HFFc6 (cell line): ENCODE measurements around the gene BBC3. TPM values are rescaled to one million over a fixed set of nuclear protein-coding genes. Genes with fewer than 3 reads are reported as not detected.
"Not testable (repeated sequence)": the region's sequence is repeated elsewhere in the genome, so short reads cannot be mapped to it uniquely, and the experiment has no call there.

Experiments
- DNase-seq: peaks from one replicate; pipeline ENCODE4 v3.0.0-alpha.2; 2018
- H3K27ac Mint-ChIP-seq: 2 replicates; pipeline ENCODE4 v1.8.0; 2020; ENCODE audit warnings: mild to moderate bottlenecking, mixed read lengths
- H3K27me3 Mint-ChIP-seq: 2 replicates; pipeline ENCODE4 v1.8.0; 2021; ENCODE audit warnings: mild to moderate bottlenecking, moderate library complexity, mixed read lengths; ENCODE audit not compliant: insufficient read depth
- H3K36me3 Mint-ChIP-seq: 2 replicates; pipeline ENCODE4 v1.8.0; 2021; ENCODE audit warnings: low read depth, mixed read lengths
- H3K4me1 Mint-ChIP-seq: 2 replicates; pipeline ENCODE4 v1.8.0; 2020; ENCODE audit warnings: low read depth, mixed read lengths
- H3K4me3 Mint-ChIP-seq: 2 replicates; pipeline ENCODE4 v1.8.0; 2020; ENCODE audit warnings: mild to moderate bottlenecking, moderate library complexity, mixed read lengths
- H3K9me3 Mint-ChIP-seq: 2 replicates; pipeline ENCODE4 v1.8.0; 2020; ENCODE audit warnings: mild to moderate bottlenecking, mixed read lengths
- total RNA-seq, 6 experiments: library from RNA; stranded (reverse); fragmentation: NEBNext Ultra II Directional; extraction: Animal tissue kit (Norgen Biotek cat#: 25700); gene quantifications; 2 replicates in 1 of 6; 3 replicates in 5 of 6; pipeline ENCODE4 v1.2.3, GENCODE V29; 2021
- TF ChIP-seq, protein P1 (sequence below): fragments of 200-600 bp; sonication (generic); IDR thresholded peaks from 2 replicates; pipeline ENCODE4 v1.5.0; 2021; ENCODE audit warnings: antibody characterized with exemption, mild to moderate bottlenecking

BBC3 gene
- total RNA-seq, 6 experiments from 2014 or later: 8.6 to 10.9 (median 9.6) TPM

DNA sequence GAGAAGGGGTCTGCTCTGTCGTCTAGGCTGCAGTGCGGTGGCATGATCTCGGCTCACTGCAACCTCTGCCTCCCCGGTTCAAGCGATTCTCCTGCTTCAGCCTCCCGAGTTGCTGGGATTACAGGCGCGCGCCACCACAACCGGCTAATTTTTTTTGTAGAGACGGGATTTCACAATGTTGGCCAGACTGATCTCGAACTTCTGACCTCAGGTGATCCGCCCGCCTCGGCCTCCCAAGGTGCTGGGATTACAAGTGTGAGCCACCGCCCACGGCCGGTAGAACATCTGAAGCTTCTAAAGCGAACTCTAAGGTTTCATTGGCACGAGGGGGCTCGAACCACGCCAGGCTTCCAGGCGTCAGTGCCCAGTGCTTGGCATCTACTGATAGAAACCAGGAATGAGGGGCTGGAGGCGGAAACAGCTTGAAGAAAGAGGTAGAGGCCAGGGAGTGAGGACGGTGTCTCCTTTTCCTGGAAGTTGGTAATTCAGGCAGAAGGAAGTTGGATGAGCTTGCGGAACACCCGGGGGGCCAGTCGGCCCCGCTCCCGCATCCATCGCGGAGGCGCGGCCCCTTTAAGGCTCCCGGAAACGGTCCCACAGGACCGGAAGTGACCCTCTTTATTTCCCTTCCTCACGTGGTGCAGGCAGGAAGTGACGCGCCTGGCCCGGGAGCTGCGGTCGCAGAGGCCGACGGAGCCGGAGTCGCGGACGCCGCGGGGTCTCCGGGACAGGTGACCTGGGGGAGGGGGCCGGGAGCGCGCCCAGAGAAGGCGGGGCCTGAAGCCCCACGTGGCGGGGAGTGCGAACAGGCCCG is 25.1 kb upstream of the BBC3 start, which contains the start of gene CCDC9:
Gene CCDC9, plus strand, starts transcription at position 647 of the 814 bp plus-strand sequence. CDS start 1,876 bp downstream, outside the sequence.
- no peaks in the 10 kb centered on the region; the same call in none of the 2 replicates for H3K27me3 Mint-ChIP-seq
- no peaks in the 10 kb centered on the region for H3K9me3 Mint-ChIP-seq
- H3K27ac Mint-ChIP-seq: peak within 1 kb of the TSS; percentile 92
- DNase-seq: peak; percentile 95
- H3K36me3 Mint-ChIP-seq: peaks cover 28% of the 10 kb centered on the region
- H3K4me3 Mint-ChIP-seq: peak within 1 kb of the TSS; percentile 92
- peaks cover 52% of the 10 kb centered on the region for H3K4me1 Mint-ChIP-seq
- TF ChIP-seq, protein P1, sequence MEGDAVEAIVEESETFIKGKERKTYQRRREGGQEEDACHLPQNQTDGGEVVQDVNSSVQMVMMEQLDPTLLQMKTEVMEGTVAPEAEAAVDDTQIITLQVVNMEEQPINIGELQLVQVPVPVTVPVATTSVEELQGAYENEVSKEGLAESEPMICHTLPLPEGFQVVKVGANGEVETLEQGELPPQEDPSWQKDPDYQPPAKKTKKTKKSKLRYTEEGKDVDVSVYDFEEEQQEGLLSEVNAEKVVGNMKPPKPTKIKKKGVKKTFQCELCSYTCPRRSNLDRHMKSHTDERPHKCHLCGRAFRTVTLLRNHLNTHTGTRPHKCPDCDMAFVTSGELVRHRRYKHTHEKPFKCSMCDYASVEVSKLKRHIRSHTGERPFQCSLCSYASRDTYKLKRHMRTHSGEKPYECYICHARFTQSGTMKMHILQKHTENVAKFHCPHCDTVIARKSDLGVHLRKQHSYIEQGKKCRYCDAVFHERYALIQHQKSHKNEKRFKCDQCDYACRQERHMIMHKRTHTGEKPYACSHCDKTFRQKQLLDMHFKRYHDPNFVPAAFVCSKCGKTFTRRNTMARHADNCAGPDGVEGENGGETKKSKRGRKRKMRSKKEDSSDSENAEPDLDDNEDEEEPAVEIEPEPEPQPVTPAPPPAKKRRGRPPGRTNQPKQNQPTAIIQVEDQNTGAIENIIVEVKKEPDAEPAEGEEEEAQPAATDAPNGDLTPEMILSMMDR: no peak

DNA sequence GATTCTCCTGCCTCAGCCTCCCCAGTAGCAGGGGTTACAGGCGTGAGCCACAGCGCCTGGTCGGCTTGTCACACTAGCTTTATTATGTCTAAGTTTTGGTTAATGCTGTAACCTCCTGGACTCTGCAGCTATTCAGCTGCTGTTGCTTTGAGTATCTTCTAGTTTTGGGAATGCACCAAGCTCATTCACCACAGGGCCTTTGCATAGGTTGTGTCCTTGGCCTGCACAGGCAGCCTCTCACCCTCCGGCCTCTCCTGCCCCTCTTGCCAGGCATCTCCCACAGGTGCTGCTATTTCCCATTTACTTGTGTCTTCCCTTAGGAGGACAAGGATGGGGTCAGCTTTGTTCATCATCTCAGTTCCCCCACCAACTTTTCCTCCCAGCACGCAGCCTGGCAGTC is 23.0 kb upstream of the BBC3 start:
- H3K4me1 Mint-ChIP-seq: peaks cover 42% of the 10 kb centered on the region
- no peaks in the 10 kb centered on the region for H3K9me3 Mint-ChIP-seq
- peak overlapping the region; percentile 74 for H3K27ac Mint-ChIP-seq
- peaks cover 11% of the 10 kb centered on the region for H3K36me3 Mint-ChIP-seq
- H3K27me3 Mint-ChIP-seq: no peaks in the 10 kb centered on the region; the same call in 1 of the 2 replicates
- no peak for DNase-seq
- peak overlapping the region; percentile 60 for H3K4me3 Mint-ChIP-seq
- TF ChIP-seq, protein P1: no peak

DNA sequence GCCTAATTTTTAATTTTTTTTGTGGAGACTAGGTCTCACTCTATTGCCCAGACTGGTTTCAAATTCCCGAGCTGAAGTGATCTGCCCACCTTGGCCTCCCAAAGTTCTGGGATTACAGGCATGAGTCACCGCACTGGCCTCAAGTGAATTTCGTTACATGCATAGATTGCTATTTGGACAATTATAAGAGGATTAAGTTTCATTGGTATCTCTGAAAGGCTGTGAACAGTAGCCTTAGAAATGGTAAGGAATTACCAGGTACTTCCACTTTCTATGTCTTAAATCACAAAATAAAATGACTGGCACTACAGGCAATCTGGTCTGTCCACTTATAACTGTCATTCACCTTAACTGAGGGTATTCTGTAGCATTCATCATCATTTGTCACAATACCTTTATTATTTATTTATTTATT is 22.5 kb upstream of the BBC3 start:
- Mint-ChIP-seq H3K4me3 (peak overlapping the region; percentile 60), H3K4me1 (peaks cover 37% of the 10 kb centered on the region), H3K36me3 (peaks cover 6% of the 10 kb centered on the region), H3K27me3 (no peaks in the 10 kb centered on the region; the same call in 1 of the 2 replicates), H3K27ac (peak overlapping the region; percentile 74), H3K9me3 (no peaks in the 10 kb centered on the region)
- peak; percentile 83 for DNase-seq
- TF ChIP-seq, protein P1: no peak

DNA sequence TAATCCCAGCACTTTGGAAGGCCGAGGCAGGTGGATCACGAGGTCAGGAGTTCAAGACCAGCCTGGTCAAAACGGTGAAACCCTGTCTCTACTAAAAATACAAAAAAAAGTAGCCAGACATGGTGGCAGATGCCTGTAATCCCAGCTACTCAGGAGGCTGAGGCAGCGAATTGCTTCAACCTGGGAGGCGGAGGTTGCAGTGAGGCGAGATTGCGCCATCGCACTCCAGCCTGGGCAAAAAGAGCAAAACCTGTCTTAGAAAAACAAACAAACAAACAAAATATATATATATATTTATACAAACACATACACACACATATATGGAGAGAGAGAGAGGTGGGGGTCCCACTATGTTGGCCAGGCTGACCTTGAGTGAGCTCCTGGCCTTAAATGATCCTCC is 22.0 kb upstream of the BBC3 start:
- Mint-ChIP-seq H3K4me1 (peaks cover 32% of the 10 kb centered on the region), H3K27ac (peak overlapping the region; percentile 74), H3K4me3 (peak overlapping the region; percentile 60; the same call in 1 of the 2 replicates)
- not testable (repeated sequence) for H3K9me3 Mint-ChIP-seq, H3K27me3 Mint-ChIP-seq, DNase-seq, H3K36me3 Mint-ChIP-seq

DNA sequence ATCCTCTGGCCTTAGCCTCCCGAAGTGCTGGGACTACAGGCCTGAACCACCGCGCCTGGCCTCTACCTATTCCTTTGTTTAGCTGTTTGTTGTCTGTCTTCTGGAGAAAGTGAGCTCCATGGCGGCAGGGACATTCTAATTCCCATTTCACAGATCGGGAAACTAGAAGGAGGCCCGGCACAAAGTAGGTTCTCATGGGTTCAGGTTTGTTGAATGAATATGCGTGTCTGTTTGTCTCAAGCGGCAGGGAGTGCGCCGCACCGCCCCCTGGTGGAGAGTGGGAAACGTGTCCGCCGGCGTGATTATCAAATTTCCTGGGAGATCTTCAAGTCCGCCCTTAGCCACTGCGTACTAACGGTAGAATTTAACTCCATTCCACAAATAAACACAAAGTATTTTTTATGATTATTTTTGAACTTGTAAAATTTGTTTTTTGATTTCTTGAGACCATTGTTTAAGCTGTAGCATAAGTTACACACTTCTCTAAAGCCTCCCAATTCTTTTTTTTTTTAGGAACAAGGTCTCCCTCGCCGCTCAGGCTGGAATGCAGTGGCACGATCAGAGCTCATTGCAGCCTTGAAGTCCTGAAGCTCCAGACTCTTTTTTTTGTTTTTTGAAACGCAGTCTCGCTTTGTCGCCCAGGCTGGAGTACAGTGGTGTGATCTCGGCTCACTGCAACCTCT is 16.4 kb upstream of the BBC3 start:
- Mint-ChIP-seq H3K4me1 (peaks cover 23% of the 10 kb centered on the region), H3K27ac (peak overlapping the region; percentile 34; the same call in 1 of the 2 replicates), H3K9me3 (no peaks in the 10 kb centered on the region), H3K36me3 (no peaks in the 10 kb centered on the region), H3K27me3 (peaks cover 4% of the 10 kb centered on the region), H3K4me3 (no peak overlapping the region)
- peak; percentile 65 for DNase-seq
- TF ChIP-seq, protein P1: peak; percentile 98
